Fibroblast of the aortic adventitia (primary cell): ENCODE measurements around the gene CIC. TPM values are rescaled to one million over a fixed set of nuclear protein-coding genes. Genes with fewer than 3 reads are reported as not detected.

Experiments
- DNase-seq: peaks from one replicate; pipeline ENCODE4 v3.0.0-alpha.2; 2010; ENCODE audit warnings: low read depth
- H3K4me3 ChIP-seq: 2 replicates; pipeline ENCODE4 v1.5.1; 2011; ENCODE audit warnings: low read depth, mild to moderate bottlenecking, control low read depth, low read length, moderate library complexity
- total RNA-seq: library from RNA; depleted of rRNA; stranded (reverse); fragments of >200 nt; gene quantifications from 2 replicates; pipeline ENCODE4 v1.2.3, GENCODE V29; 2012; ENCODE audit warnings: low replicate concordance
- TF ChIP-seq, protein P1 (sequence below): IDR thresholded peaks from 2 replicates; pipeline ENCODE4 v1.5.1; 2011; ENCODE audit warnings: mild to moderate bottlenecking, low read length, control low read depth, inconsistent platforms; ENCODE audit not compliant: insufficient read depth

CIC gene
- total RNA-seq, 1 donor, result 35.3 TPM

DNA sequence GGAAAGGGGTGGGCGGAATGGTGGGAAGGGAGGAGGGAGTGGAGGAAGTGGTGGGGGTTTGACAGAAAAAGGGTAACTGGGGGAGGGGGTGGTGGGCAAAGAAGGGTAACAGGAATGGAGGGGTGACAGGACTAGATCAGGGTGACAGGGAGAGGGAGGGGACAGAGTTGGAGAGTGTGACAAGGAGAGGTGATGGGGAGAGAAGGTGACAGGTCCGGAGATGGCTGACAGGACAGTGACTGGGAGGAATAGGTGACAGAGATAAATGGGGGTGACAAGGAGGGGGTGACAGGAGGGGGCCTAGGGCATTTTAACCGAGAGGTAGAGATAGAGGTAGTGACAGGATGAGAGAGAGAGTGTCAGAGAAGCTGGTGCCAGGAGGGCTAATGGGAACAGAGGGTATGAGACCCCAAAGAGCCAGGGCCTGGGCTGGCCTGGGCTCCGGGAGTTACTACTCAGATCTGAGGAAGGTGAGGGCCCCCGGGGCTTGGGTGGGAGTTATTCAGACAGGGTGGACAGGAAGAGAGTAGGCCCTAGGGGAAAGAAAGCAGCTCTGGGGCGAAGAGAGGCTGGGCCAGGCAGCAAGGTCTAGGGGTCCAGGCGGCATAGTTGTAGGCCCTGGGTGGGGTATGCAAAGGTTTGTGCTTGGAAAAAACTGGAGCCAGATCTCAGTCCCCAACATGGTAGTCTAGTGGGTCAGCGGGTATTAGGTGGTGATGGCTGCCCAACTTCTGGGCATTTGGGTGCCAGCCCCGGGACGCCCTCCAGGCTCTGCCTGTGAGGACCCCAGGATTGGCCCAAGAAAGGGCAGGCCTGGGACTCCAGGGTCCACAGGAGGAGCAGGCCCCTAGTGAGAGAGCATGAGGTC, 660 bp downstream of the CIC start:
- no peak for DNase-seq
- H3K4me3 ChIP-seq, result peak overlapping the region; percentile 89
- TF ChIP-seq, protein P1, sequence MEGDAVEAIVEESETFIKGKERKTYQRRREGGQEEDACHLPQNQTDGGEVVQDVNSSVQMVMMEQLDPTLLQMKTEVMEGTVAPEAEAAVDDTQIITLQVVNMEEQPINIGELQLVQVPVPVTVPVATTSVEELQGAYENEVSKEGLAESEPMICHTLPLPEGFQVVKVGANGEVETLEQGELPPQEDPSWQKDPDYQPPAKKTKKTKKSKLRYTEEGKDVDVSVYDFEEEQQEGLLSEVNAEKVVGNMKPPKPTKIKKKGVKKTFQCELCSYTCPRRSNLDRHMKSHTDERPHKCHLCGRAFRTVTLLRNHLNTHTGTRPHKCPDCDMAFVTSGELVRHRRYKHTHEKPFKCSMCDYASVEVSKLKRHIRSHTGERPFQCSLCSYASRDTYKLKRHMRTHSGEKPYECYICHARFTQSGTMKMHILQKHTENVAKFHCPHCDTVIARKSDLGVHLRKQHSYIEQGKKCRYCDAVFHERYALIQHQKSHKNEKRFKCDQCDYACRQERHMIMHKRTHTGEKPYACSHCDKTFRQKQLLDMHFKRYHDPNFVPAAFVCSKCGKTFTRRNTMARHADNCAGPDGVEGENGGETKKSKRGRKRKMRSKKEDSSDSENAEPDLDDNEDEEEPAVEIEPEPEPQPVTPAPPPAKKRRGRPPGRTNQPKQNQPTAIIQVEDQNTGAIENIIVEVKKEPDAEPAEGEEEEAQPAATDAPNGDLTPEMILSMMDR, result no peak

GRCh38 chr19:42270346-42271044, 1.4 kb downstream of the CIC start:
- peak; percentile 85 for DNase-seq
- TF ChIP-seq, protein P1, result no peak
- H3K4me3 ChIP-seq, result peak overlapping the region; percentile 89

GRCh38 chr19:42271045-42271419, 2.0 kb downstream of the CIC start:
- DNase-seq, result no peak

GRCh38 chr19:42271861-42272534, 2.9 kb downstream of the CIC start:
- no peak overlapping the region for H3K4me3 ChIP-seq
- TF ChIP-seq, protein P1, result no peak
- no peak for DNase-seq

More at GRCh38 chr19:42271045-42271419, 2.0 kb downstream of the CIC start:
- H3K4me3 ChIP-seq, result peak overlapping the region; percentile 89
- TF ChIP-seq, protein P1, result no peak

DNA sequence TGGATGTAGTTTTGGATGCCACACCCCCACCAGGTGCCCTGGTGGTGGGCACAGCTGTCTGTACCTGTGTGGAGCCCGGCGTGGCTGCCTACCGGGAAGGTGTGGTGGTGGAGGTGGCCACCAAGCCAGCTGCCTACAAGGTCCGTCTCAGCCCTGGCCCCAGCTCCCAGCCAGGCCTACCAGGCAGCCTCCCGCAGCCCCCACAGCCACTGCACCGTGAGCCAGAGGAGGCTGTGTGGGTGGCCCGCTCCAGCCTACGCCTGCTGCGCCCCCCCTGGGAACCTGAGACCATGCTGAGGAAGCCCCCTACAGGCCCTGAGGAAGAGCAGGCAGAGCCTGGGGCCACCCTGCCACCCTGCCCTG, 3.5 kb downstream of the CIC start:
- DNase-seq, result no peak
- TF ChIP-seq, protein P1, result no peak
- no peak overlapping the region for H3K4me3 ChIP-seq

GRCh38 chr19:42272989-42273406, 3.9 kb downstream of the CIC start:
- no peak overlapping the region for H3K4me3 ChIP-seq
- DNase-seq, result no peak
- TF ChIP-seq, protein P1, result no peak
